ENCODE data around the gene KRTAP10-6. TPM values are rescaled to one million over a fixed set of nuclear protein-coding genes. Genes with fewer than 3 reads are reported as not detected.

The KRTAP10-6 gene
- total RNA-seq, 4 donors from 2014 or later = not detected

DNA sequence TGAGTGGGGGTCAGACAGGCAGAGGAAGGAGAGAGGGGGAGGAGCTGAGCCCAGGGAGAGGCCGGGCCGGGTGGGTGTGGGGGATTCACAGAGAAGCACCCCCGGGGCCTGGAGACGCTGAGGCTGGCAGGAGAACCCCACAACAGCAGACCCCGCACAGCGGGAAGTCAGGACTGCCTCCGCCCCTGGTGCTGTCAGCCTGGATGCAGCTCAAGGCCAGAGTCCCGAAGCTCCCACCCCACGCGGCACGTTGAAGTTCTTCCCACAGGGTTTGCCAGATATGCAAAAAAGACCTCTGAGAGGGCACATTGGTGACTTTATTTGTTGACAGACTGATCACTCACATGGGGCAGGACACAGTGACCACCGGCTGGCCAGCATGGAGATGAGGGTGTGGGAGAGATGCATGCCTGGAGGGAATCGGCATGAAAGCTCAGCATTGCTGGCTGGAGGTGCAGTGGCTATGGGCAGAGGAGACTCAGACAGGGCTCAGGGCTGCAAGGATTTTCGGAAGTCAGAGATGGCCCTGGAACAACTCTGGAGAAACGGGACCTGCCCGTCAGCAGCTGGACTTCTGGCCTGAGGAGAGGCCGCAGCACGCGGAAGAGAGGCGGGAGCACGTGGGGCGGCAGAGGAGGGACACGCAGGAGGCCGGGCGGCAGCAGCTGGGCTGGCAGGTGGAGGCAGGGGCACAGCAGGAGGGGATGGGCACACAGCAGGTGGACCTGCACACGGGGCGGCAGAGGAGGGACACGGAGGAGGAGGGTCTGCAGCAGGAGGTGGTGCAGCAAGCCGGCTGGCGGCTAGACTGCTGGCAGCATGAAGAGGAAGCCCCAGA lies 34.6 kb downstream of the KRTAP10-6 start:
- H3K9me3 ChIP-seq = no peaks in the 10 kb centered on the region
- H3K4me3 ChIP-seq = no peak overlapping the region
- TF ChIP-seq POLR2A (IDR thresholded peaks at IDR 0.05) = no peak
- TF ChIP-seq, protein P1, sequence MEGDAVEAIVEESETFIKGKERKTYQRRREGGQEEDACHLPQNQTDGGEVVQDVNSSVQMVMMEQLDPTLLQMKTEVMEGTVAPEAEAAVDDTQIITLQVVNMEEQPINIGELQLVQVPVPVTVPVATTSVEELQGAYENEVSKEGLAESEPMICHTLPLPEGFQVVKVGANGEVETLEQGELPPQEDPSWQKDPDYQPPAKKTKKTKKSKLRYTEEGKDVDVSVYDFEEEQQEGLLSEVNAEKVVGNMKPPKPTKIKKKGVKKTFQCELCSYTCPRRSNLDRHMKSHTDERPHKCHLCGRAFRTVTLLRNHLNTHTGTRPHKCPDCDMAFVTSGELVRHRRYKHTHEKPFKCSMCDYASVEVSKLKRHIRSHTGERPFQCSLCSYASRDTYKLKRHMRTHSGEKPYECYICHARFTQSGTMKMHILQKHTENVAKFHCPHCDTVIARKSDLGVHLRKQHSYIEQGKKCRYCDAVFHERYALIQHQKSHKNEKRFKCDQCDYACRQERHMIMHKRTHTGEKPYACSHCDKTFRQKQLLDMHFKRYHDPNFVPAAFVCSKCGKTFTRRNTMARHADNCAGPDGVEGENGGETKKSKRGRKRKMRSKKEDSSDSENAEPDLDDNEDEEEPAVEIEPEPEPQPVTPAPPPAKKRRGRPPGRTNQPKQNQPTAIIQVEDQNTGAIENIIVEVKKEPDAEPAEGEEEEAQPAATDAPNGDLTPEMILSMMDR (IDR thresholded peaks at IDR 0.05) = no peak
- H3K27me3 ChIP-seq = peaks cover 0 to 43% (median 0%) of the 10 kb centered on the region in 4 donors
- H3K27ac ChIP-seq = no peak overlapping the region
- 60 to 63% methylated on average over 27 to 30 of the region's 30 CpGs for WGBS, 2 donors
- intact Hi-C loops (cut with DNase I) = no loop called here
- no peaks in the 10 kb centered on the region for H3K36me3 ChIP-seq
- no peak for DNase-seq
- H3K4me1 ChIP-seq = no peaks in the 10 kb centered on the region

DNA sequence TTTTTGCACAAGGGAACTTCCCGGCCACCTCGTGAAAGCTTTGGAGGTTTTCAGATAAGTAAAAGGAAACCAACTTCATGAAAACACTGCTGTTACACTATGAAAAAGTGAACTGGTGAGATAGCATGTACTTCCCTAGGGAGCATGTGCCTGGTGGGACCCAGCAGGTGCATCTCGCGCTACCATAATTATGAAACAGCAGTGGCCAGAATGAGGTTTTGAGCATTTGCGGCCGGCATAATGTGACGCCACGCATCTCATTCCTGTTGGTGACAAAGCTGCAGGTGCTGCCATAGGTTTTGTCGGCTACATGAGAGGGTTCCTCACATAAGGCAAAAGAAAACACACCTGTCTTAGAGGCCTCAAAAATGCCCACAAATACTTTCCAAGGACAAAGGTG lies 35.4 kb downstream of the KRTAP10-6 start:
- Histone ChIP-seq H3K4me1 (no peaks in the 10 kb centered on the region), H3K9me3 (no peaks in the 10 kb centered on the region), H3K27ac (no peak overlapping the region), H3K36me3 (no peaks in the 10 kb centered on the region), H3K4me3 (no peak overlapping the region), H3K27me3 (peaks cover 0 to 48% (median 0%) of the 10 kb centered on the region in 4 donors)
- DNase-seq = no peak
- TF ChIP-seq, protein P1 (IDR thresholded peaks at IDR 0.05) = no peak
- TF ChIP-seq POLR2A (IDR thresholded peaks at IDR 0.05) = no peak
- intact Hi-C loops (cut with DNase I) = no loop called here
- 80 to 81% methylated on average over 8 to 9 of the region's 9 CpGs for WGBS, 2 donors

DNA sequence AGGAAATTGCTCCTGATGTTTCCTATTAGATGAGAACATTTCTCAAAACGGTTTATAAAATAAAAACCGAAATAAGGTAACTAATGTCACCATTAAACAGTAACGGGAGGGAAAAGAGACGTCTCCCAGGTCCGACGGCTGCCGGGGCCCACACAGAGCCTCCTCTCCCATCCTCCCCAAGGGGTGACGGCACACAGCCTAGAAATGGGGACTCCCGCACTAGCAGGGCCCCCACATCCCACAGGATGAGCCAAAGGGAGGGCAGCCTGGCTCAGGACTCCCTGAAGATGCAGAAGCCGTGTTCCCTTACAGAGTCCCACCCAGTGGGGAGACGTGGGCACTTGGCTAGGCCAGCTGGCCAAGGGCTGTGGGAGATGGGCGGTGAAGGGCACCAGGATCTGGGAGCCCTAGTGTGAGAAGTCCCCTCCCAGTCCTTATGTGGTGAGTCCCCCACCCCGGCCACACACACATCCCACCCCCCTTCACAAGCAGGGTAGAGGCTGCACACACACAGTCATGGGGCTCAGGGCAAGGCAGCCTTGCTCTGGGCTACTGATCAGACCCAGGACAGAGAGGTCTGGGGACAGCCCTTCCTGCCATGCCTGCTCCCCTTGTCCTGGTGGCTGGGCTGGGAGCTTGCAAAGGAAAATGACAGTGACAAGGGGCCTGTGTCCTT lies 37.0 kb downstream of the KRTAP10-6 start:
- intact Hi-C loops (cut with DNase I) = no loop called here
- no peaks in the 10 kb centered on the region for H3K36me3 ChIP-seq
- TF ChIP-seq POLR2A (IDR thresholded peaks at IDR 0.05) = no peak
- TF ChIP-seq, protein P1 (IDR thresholded peaks at IDR 0.05) = no peak
- H3K4me1 ChIP-seq = peaks cover 0 to 14% (median 0%) of the 10 kb centered on the region in 3 donors
- H3K4me3 ChIP-seq = no peak overlapping the region
- 70 to 75% methylated on average over 10 to 12 of the region's 13 CpGs for WGBS, 2 donors
- H3K27me3 ChIP-seq = peaks cover 0 to 58% (median 0%) of the 10 kb centered on the region in 4 donors
- no peak overlapping the region for H3K27ac ChIP-seq
- no peaks in the 10 kb centered on the region for H3K9me3 ChIP-seq
- no peak for DNase-seq

DNA sequence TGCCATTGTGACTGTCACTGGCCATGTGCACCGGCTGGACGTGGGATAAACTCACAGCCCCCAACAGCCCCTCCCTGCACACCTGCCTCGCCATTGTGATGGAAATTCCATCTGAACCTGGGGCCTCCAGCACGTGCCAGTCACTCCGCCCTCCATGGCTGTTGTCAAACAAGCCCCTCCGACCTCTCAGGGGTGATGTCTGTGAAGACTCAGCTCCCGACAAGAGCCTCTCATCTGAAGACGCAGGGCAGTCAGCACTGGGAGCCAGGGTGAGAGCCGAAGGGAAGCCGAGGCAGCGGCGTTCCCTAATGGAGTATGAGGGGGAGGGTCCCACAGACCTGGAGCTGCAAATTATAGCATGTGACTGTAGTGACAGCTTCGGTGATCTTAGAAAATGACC lies 39.6 kb downstream of the KRTAP10-6 start:
- WGBS, 2 donors = 86% methylated on average over 5 of the region's 13 CpGs
- H3K4me3 ChIP-seq = no peak overlapping the region
- TF ChIP-seq, protein P1 (IDR thresholded peaks at IDR 0.05) = no peak
- TF ChIP-seq POLR2A (IDR thresholded peaks at IDR 0.05) = no peak
- H3K27ac ChIP-seq = no peak overlapping the region
- intact Hi-C loops (cut with DNase I) = no loop called here
- H3K4me1 ChIP-seq = peaks cover 0 to 35% (median 5%) of the 10 kb centered on the region in 3 donors
- DNase-seq = no peak
- no peaks in the 10 kb centered on the region for H3K36me3 ChIP-seq
- H3K27me3 ChIP-seq = peaks cover 0 to 71% (median 0%) of the 10 kb centered on the region in 4 donors
- H3K9me3 ChIP-seq = no peaks in the 10 kb centered on the region

DNA sequence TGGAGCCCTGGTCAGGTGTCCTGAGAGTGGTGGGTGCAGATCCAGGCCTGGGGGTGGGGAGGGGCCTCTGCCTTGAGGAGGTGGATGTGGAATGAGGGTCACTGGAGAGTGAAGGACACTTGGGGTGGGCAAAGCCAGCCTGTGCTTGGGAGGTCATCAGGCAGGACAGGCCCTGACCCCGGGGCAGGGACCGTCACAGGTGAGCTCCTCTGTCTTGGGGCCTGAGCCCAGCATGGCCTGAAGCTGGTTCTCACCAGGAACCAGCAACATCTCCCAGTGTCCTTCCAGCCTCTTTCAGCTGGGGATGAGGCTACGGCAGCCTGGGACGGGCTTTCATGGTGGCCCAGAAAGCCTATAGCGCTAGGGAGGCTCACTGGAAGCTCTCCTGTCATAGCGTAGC lies 40.2 kb downstream of the KRTAP10-6 start:
- TF ChIP-seq, protein P1 (IDR thresholded peaks at IDR 0.05) = no peak
- no peak for TF ChIP-seq POLR2A (IDR thresholded peaks at IDR 0.05)
- Histone ChIP-seq H3K9me3 (no peaks in the 10 kb centered on the region), H3K4me3 (no peak overlapping the region), H3K4me1 (peaks cover 0 to 35% (median 5%) of the 10 kb centered on the region in 3 donors), H3K27me3 (peaks cover 0 to 69% (median 0%) of the 10 kb centered on the region in 4 donors), H3K36me3 (no peaks in the 10 kb centered on the region), H3K27ac (no peak overlapping the region)
- intact Hi-C loops (cut with DNase I) = no loop called here
- WGBS, 2 donors = 60 to 89% methylated on average over 1 to 4 of the region's 6 CpGs
- DNase-seq = no peak
